Activated naive CD4-positive, alpha-beta T cell treated with Interleukin-2 at 50 U/mL for 16 hours (primary cell): ENCODE measurements around the gene OXER1.

Source experiments
- DNase-seq: peaks from one replicate; pipeline ENCODE4 v3.0.0-alpha.2; 2020

OXER1 gene, protein sequence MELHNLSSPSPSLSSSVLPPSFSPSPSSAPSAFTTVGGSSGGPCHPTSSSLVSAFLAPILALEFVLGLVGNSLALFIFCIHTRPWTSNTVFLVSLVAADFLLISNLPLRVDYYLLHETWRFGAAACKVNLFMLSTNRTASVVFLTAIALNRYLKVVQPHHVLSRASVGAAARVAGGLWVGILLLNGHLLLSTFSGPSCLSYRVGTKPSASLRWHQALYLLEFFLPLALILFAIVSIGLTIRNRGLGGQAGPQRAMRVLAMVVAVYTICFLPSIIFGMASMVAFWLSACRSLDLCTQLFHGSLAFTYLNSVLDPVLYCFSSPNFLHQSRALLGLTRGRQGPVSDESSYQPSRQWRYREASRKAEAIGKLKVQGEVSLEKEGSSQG

DNA sequence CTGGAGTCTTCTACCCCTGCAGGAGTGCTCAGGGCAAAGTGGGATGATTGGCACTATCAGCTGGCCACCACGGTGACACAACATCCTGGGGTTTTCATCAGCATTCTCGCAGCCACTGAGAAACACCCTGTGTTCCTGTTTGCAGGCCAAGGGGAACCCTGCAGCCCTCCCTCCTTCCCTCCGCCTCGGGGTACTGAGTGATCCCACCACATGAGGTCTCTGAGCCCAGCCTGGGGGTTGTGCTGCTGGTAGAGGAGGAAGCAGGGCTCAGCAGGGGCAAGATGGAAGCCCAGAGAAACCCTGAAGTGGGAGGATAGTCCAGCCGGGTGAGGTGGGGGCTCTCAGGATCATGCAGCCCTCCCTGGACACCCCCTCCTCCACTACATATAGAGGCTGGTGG, at the start of gene OXER1:
Gene OXER1, minus strand, starts transcription at position 40 of the 400 bp plus-strand sequence. CDS start 73 bp downstream, outside the sequence.
- DNase-seq = no peak

DNA sequence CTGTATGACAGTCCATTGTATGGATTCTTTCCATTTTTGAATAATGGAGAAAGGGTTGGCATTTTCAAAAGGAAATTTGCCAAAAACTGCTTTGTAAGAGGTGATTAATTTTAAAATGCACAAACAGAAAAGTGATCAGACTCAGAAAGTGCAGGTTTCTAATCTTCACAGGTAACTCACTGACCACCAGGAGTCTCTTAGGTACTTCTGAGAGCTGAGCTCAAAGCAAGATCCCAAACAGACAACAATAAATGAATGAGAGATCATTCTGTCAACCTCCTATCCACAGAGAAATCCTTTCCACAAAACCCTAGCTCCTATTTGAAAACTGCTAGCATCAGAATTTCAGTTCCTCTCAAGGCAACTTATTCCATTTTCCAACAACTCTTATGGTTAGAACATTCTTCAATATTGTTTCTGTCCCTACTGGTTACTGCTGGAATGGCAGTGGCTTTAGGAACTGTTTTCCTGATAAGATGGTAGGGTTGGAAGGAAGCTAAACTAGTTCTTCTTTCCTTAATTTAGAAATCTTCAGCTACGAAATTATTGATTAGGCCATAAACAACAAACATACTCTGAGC, 49.1 kb upstream of the OXER1 start:
- no peak for DNase-seq

DNA sequence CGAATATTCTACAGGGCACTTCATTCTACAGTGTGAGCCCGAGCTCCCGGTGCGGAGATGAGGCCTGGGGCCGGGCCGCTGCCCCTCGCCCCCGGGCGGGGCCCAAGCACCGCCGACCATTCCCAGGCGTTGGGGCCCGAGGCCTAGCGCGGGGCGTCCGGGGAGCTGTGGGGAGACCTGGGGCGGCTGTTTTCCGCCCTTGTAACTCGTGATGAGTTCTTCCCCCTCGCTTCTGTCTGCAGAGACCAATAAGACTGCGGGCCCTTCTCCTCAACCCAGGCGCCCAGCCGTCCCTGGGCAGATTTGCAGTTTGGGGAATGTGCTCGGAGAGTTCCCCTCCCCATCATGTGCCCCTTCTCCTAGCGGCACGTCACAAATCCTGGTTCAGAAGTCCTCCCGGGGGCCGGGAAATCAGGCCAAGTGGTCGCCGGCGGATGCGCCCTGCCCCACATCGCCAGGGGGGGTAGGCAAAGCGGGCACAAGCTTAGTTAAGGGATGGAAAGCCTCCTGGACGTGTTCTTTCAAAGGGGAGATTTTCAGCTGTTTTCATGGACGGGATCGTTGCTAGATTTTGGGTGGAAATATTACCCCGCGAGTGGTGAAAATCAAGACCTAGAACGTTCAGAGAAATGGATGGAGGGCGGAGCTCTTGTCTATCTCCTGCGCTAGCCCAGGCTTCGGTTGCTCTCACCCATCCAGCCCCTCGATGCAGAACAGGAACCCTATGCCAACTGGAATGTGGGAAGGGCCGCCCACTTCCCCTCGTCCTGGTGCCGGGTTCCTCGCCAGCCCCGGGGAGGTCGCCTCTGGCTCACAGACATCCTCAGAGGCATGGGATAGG, 47.3 kb upstream of the OXER1 start:
- peak; percentile 51 for DNase-seq

DNA sequence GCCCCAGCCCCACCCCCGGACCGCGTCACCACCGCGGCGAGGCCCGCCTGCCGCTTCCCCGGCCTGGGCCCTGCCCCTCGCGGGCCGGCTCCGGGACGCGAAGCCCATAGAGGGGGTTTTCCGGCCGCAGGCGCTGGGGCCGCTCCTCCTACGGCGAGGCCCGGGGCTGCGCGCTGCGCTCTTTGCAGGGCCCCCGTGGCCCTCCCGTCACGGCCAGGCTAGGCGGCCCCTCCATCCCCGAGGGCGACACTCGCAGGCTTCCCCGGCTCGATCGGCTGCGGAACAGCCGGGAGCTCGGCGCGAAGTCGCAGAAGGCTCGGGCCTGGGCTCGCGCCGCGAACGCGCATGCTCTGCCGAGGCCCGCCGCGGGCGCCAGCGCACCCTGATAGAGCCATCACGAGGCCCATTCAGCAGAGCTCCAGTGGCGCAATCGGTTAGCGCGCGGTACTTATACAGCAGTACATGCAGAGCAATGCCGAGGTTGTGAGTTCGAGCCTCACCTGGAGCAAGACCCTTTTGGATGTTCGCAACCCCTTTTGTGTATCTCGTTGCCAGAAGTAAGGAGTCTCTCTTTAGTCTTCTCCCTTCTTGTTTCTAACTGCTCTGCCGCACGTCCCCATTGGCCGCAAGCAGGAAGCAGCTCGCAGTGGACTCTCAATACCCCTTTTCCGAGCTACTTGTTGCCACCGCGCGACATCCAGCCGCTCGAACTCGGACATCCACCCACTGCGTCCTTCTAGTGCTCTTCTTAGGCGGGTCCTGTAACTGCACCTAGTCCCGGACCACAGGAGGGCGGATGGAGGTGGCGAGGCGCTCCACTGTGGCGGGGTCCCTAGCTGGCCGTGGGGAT, 46.4 kb upstream of the OXER1 start:
- peak; percentile 92 for DNase-seq

DNA sequence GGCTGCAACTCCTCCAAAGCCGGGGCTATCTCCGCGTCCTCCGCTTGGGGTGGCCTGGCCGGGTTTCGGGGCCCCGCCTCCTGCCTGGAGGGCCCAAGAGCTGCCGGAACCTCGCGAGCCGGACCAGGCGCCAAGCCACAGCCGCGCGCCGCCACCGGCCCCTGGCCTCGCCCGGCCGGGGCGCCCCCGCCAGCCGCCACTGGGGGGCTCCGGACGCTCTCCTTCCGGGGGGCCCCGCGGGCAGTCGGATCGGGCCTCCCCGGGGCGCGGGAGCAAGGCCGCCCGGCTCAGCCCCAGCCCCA, 45.8 kb upstream of the OXER1 start:
- peak; percentile 71 for DNase-seq

DNA sequence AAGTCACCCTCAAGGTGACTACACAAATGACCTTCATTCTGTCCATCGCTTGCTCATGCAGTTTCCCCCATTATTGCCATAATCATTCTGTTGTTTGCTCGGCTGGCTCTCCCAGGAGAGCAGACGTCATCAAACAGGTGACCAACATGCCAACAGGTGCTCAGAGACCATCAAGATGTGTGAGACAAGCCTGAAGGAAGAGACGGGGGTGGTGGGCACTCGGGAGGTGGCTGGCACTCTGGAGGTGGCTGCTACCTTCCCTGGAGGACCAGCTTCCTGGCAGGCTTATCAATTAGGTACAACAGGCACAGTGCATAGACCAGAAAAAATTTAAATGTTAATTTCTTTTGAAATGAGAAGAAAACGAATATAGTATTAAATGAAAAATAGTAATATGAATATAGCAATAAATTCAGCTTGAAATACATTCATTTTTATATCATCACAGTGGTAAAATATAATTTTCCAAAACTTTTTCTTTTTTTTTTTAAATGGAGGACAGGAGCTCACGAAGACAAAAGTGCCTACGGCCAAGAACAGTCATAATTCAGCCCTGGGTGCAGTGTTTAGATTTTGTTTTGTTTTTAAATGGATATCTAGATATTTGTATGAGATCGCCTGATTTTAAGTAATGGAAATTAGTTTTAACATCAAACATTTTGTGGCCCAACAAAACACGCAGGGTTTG, 45.3 kb upstream of the OXER1 start:
- no peak for DNase-seq

DNA sequence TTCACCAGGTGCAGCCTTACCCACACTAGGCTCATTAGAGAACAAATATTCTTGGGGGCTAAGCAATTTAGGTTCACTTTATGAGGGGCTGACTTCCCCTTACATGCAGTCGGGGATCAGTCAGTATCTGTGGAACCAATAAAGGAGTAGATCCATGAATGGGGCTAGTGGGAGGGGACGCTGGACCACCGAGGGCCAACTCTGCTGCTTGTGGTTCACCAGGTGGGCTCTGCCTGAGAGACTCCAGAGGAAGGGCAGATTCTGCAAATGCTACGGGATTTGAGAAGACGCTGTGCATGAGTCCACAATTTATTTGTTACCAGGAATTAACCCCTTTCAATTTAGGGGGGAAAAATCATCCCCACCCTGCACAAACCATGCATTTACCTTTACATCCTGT, 44.4 kb upstream of the OXER1 start:
- no peak for DNase-seq

DNA sequence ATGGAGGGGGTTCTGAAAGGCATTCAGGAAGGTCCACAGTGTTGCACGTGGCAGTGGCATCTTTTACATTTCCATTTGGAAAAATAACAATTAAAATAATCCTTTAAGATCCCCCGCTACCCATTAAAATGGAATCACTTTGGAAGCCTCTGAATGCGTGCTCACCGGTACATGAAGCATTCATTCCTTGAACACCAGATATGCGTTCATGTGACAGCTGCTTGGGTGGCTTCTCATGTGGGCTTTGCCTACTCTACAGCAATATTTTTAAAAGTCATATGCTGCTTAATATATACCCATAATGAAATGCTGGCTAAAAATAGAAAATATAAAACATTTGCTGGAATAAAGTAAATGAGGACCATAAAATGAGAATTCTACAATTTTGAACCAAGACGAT, 42.9 kb upstream of the OXER1 start:
- no peak for DNase-seq

DNA sequence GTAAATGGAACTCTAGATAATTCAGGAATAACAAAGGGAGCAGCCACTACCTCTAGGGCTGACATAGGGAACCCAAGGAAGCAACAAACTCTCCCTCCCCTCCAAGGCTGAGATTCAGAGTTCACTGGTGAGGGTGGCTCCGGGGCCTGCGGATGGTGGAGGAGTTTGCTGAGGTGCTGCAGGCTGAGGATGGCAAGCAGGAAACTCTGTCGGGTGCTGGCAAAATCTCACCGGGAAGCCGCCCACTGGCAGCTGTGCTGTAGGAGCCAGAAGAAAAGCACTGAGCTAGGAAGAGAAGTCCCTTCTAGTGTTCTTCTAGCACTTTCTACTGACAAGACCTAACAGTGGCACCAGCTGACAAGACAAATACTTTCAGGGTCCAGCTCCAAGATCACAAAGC, 41.0 kb upstream of the OXER1 start:
- DNase-seq = no peak

DNA sequence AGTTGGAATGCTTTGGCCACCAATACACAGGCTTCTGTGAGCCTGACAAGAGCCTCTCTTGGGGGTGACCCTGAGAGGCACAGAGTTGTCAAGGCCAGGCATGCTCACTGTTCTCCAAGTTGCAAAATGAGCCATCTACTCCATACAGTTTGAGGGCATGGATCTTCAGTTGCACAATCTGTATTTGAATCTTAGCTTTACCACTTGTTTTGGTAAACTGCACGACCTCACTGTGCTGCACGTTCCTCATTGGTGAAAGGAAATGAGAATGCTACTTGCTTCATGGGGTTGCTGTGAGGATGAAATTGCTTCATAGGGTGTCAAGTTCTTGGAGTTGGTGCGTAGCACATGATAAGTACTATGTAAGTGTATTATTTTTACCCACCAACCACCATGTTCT, 40.4 kb upstream of the OXER1 start:
- DNase-seq = no peak

DNA sequence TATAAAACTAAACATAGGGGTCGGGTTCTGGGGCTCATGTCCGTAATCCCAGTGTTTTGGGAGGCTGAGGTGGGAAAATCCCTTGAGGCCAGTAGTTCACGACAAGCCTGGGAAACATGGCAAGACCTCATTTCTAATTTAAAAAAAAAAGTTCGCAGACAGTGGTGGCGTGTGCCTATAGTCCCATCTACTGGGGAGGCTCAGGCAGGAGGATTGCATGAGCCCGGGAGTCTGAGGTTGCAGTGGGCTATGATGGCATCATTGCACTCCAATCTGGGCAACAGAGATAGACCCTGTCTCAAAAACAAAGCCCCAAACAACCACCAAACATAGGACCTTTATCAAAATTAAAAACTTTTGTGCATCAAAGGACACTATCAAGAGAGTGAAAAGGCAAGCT, 38.2 kb upstream of the OXER1 start:
- DNase-seq = no peak

DNA sequence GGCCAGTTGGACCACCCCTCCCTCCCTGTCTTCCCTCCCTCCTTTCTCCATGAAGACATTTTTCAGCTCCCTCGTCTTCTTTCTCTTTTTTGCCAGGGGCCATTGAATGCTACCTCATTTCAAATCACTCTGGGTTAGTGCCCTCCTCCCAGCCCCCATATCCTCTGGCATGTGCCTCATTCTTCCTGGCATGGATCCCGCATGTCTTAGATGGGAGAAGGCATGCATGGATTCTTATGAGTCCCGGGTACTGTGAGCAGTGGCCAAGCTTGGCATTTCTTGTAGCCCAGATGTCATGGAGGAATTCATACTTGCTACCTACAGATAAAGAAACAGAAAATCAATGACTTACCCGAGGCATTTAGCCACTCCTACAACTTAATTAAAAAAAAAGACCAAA, 37.4 kb upstream of the OXER1 start:
- DNase-seq = no peak

DNA sequence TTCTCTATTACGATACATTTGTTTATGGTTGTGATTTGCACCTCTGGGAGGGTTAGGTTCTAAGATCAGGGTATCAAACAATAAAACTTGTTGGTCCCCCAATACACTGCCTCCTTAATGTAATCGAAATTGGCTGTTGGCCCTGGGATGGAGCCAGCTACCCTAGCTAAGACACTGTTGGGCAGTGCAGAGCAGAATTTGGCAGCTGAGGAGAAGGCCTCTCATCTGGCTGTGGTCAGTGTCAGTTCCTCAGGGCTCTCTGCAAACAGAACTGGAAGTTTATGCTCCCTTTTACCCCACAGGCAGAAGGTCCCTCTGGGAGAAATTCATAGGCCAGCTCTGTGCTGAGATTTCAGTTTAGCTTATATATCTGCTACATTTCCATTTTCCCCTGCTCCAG, 37.0 kb upstream of the OXER1 start:
- no peak for DNase-seq

DNA sequence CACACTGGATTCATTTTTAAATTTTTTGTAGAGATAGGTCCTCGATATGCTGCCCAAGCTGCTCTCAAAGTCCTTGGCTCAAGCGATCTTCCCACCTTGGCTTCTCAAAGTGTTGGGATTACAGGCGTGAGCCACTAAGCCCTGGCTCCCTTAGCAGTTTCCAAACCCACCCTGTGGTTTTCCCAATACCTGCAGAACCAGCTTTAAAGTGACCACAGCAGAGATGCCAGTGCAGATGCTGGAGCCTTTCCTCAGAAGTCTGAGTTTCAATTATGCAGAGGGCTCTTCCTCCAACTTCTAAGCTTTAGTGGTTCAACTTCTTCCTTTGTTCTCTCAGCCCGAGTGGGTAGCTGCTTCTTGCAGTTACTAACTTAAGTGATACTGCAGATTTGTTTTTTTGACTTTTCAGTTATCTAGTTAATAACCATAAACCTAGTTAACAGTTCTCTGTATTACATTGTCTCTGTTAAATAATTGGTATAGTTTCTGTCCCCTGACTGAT, 36.6 kb upstream of the OXER1 start:
- DNase-seq = no peak

DNA sequence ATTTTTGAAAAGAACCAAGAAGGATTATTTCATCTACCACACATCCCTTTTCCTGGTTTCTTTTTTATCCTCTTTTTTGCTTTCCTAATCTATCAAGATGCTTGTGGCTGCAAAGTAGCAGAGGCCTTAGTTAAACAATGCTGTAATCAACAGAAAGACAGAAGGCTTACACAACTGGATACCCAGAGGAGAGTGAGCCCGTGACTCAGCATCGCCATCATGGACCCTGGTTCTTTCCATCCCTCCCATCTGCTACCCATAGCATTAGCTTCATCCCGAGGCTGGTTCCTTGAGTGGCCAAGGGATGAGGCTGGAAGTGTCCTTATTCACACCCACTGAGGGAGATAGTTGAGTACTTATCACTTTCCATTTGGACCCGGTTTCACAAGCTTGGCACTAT, 35.9 kb upstream of the OXER1 start:
- no peak for DNase-seq

DNA sequence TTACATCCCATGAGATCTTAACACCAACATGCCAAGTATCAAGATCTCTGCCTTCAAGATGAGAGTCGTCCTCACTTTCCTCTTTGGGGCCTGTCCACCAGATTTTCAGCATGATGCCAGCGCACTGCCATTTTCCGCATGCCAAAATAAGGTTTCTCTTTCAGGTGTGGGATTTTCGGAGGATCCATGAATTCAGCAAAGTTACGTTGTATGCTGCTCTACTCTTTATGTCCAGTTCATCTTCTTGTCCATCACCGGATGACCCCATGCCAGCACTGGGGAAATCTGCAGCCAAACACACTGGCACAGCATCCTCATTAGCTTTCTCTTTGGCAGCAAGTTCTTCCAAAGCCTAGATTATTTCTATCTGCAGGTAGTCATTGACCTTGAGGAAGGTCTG, 33.3 kb upstream of the OXER1 start:
- no peak for DNase-seq

DNA sequence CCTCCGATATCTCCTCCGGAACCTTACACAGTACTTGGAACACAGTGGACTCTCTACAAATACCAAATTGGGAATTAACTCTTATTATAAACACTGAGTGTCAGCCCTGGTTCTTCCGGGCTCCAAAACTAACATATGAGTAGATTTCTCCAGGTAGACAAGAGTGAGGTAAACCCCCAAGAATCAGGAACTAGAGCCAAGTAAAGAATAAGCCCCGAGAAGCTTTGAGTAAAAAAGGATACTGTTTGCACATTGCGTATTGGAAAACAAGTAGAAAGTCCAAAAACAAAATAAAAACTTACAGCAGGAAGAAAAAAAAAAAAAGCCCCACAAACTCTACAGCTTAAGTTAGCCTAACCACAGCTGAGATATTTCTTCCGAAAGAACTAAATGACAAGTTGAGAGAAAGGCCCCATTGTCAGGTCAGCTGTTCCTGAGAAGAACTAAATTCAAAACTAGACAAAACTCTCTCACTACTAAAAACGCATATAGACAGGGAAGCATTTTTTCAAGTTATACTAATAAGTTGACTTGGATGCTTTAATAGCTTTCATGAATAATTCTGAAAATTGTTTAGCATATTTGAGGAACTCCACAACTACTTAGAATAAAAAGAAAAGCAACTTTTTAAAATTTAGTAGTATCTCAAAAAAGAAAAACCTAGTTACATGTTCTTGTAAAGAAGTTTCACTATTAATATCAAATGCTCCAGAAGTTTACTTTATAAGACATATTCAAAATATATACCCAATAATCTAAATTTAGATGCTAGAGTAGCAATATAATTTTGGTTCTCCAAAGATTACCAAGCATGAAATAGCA, 32.7 kb upstream of the OXER1 start:
- DNase-seq = no peak

DNA sequence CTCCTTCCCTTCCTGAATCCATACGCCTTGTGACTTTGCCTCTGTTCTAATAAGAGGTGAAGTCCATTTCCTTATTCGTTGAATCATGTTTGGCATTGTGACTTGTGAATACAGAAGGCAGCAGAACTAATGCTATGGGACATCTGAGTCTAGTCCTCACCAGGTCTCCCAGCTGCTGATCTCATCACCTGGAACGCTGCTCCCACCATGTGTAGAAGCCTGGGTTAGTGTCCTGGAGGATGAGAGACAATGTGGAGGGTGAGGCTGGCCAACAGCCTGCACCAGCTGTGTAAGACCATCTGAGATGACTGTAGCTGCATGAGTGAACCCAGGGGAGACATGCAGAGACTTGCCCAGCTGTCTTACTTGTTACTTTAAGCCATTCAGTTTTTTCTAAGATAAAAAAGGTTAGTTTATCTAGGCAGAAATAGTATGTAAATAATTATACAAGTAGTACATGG, 31.9 kb upstream of the OXER1 start:
- DNase-seq = no peak

DNA sequence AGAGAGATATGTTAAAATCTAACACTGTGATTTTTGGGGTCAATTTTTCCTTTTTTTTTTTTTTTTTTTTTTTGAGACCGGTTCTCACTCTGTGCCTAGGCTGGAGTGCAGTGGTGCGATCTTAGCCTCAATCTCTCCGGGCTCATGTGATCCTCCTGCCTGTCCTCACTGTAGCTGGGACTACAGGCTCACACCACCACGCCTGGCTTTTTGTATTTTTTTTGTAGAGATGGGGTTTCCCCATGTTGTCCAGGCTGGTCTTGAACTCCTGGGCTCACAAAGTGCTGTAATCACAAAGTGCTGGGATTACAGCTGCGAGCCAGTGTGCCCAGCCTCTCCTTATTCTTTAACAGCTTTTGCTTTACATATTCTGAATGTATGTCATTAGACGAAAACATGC, 31.3 kb upstream of the OXER1 start:
- no peak for DNase-seq

DNA sequence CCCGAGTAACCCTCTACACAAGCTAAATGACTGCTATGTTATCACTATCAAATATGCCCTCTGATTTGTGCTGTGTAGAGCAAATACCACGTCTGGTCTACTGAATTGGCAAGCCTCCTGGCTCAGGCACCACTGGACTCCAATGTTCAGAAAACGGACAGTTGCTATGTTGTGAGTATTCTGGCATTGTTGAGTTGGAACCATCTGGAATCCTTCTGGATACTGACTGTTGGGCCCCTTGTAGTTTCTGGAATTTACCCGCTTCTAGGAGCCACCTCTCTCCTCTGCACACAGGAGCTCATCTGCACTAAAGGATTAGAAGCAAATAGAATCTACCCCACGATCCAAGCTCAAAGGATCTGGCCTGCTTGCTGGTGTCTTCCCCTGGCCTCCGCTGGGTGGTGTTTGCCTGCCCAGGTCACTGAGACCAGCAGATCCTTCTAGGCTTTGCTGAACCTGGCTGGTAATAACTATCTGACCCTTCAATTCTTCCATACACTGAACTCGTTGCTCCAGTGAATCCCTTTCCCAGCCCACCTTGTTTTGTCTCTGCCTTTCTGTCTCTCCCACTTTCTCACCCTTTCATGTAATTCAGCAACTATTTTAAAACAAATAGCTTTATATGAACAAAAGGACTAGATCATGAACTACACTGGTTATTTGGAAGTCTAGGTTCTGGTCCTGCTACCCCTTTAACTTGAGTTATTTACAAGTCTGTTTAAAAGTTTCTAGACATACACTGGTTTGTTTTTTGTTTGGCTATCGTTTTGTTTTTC, 30.5 kb upstream of the OXER1 start:
- no peak for DNase-seq
